Measurements from ENCODE around the gene PROK2. TPM values are rescaled to one million over a fixed set of nuclear protein-coding genes. Genes with fewer than 3 reads are reported as not detected.

Gene PROK2
- total and polyA plus RNA-seq, 4 donors = 1.3 to 57.2 (median 2.8) TPM

GRCh38 chr3:71821116-71821515 lies 36.2 kb upstream of the PROK2 start:
- ATAC-seq (ENCODE audit: insufficient read depth, low FRiP score) (no peak), DNase-seq (no peak)
- no peak for TF ChIP-seq CTCF (IDR thresholded peaks at IDR 0.05; ENCODE audit: control extremely low read depth, extremely low read depth)
- WGBS, 2 donors = 77 to 78% methylated on average over 3 of the region's 3 CpGs
- Histone ChIP-seq H3K4me1 (ENCODE audit: control insufficient read depth in 5 of 5, insufficient read depth in 5 of 5, low read length in 5 of 5) (no peaks in the 10 kb centered on the region), H3K4me3 (no peak overlapping the region), H3K9ac (ENCODE audit: insufficient read depth in 1 of 2, low read length in 2 of 2) (no peak overlapping the region), H3K27ac (ENCODE audit: low read depth in 1 of 2, low read length in 1 of 2) (no peak overlapping the region), H3K36me3 (ENCODE audit: control insufficient read depth in 4 of 4, insufficient read depth in 4 of 4, low read length in 4 of 4) (no peaks in the 10 kb centered on the region), H3K27me3 (ENCODE audit: control insufficient read depth in 3 of 3, insufficient read depth in 3 of 3, low read length in 2 of 3) (peaks cover 0 to 5% (median 0%) of the 10 kb centered on the region in 3 donors), H3K9me3 (ENCODE audit: control insufficient read depth in 4 of 4, insufficient read depth in 3 of 4, low read length in 3 of 4) (no peaks in the 10 kb centered on the region)

GRCh38 chr3:71817262-71817661 lies 32.3 kb upstream of the PROK2 start:
- Histone ChIP-seq H3K4me3 (no peak overlapping the region), H3K4me1 (ENCODE audit: control insufficient read depth in 5 of 5, insufficient read depth in 5 of 5, low read length in 5 of 5) (no peaks in the 10 kb centered on the region), H3K36me3 (ENCODE audit: control insufficient read depth in 4 of 4, insufficient read depth in 4 of 4, low read length in 4 of 4) (no peaks in the 10 kb centered on the region), H3K9ac (ENCODE audit: insufficient read depth in 1 of 2, low read length in 2 of 2) (no peak overlapping the region), H3K9me3 (ENCODE audit: control insufficient read depth in 4 of 4, insufficient read depth in 3 of 4, low read length in 3 of 4) (no peaks in the 10 kb centered on the region), H3K27me3 (ENCODE audit: control insufficient read depth in 3 of 3, insufficient read depth in 3 of 3, low read length in 2 of 3) (peaks cover 0 to 7% (median 0%) of the 10 kb centered on the region in 3 donors), H3K27ac (ENCODE audit: low read depth in 1 of 2, low read length in 1 of 2) (no peak overlapping the region)
- no peak for ATAC-seq (ENCODE audit: insufficient read depth, low FRiP score)
- no peak for TF ChIP-seq CTCF (IDR thresholded peaks at IDR 0.05; ENCODE audit: control extremely low read depth, extremely low read depth)
- no peak for DNase-seq
- 89% methylated on average over 6 of the region's 6 CpGs for WGBS, 2 donors

- peaks cover 0 to 3% (median 0%) of the 10 kb centered on the region in 3 donors for H3K27me3 ChIP-seq (ENCODE audit: control insufficient read depth in 3 of 3, insufficient read depth in 3 of 3, low read length in 2 of 3)
- H3K9me3 ChIP-seq (ENCODE audit: control insufficient read depth in 4 of 4, insufficient read depth in 3 of 4, low read length in 3 of 4) = no peaks in the 10 kb centered on the region
- no peak overlapping the region for H3K4me3 ChIP-seq
- H3K27ac ChIP-seq (ENCODE audit: low read depth in 1 of 2, low read length in 1 of 2) = no peak overlapping the region
- no peaks in the 10 kb centered on the region for H3K36me3 ChIP-seq (ENCODE audit: control insufficient read depth in 4 of 4, insufficient read depth in 4 of 4, low read length in 4 of 4)
- no peak for DNase-seq
- no peak for ATAC-seq (ENCODE audit: insufficient read depth, low FRiP score)
- 93 to 97% methylated on average over 4 of the region's 4 CpGs for WGBS, 2 donors
- H3K4me1 ChIP-seq (ENCODE audit: control insufficient read depth in 5 of 5, insufficient read depth in 5 of 5, low read length in 5 of 5) = no peaks in the 10 kb centered on the region
- no peak overlapping the region for H3K9ac ChIP-seq (ENCODE audit: insufficient read depth in 1 of 2, low read length in 2 of 2)
- TF ChIP-seq CTCF (IDR thresholded peaks at IDR 0.05; ENCODE audit: control extremely low read depth, extremely low read depth) = no peak
Observed at GRCh38 chr3:71816767-71817156, 31.8 kb upstream of the PROK2 start.
